CD4-positive, alpha-beta T cell treated with Interleukin-12 subunit alpha and Interleukin-12 subunit beta, for 1 hour (primary cell): ENCODE results near the gene TRPC4AP.
"Not testable (repeated sequence)": the region's sequence is repeated elsewhere in the genome, so short reads cannot be mapped to it uniquely, and the experiment has no call there.

Experiments used
- DNase-seq: peaks from one replicate; pipeline ENCODE4 v3.0.0-alpha.2; 2020

Gene TRPC4AP

DNA sequence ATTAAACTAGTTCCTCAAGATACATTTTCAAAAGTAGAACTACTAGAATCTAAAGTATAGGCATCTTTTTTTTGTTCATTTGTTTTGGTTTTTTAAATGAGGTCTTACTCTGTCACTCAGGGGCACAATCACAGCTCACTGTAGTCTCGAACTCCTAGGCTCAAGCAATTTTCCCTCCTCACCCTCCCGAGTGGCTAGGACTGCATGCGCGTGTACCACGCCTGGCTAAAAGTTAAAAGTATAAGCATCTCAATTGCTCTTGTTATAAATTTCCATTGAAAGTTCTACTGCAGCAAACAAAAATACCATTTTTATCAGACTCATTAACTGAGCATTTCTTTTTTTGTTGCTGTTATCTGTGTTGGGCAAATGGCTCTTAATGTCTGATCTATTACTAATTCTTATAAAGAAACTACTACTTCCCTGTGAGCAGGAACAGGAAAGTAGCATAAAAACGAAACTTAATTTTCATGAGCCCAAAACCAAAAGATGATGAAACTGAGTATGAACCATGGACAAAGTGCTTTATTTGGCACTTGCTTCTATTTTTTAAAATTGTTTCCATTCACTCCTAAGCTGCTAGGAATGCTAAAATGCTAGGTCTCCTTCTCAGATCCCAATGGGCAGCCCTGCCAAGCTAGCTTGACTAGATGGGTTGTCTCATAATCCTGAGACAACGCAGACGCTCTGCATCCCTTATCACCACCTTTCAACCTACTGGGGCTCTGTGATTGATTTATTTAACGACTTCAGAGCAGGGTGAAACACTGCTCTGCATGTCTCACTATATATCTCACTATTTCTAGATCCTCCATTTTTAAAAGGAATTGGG, 36.9 kb downstream of the TRPC4AP start:
- DNase-seq = no peak

DNA sequence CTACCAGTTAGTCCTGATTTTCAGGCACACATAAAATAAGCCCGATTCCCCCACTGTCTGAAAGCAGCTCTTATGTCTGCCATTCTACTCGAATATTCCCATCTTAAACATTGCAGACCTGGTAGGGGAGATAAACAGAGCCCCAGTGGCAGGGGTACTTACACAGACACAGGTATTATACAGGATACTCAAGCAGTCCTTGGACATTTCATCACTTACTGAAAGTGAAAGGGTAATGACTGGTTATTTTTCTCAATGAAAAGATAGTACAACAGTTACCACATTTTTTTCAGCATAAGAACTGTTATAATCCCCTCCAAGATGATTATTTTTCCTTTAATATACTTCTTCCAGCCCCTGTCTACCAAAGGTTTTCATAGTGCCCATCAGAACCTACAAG, 37.8 kb downstream of the TRPC4AP start:
- no peak for DNase-seq

DNA sequence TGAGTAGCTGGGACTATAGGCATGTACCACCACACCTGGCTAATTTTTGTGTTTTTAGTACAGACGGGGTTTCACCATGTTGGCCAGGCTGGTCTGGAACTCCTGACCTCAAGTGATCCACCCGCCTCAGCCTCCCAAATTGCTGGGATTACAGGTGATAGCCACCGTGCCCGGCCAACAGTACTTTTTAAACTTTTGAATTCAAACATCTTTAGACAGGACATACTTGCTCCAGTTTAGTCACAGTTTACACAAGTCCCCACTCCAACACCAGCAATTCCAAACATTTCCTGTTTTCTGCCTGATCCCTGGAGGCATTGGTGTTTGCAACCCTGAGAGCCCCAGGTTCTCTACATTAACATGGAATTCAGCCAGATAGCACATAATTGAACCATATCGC, 40.0 kb downstream of the TRPC4AP start:
- DNase-seq = not testable (repeated sequence)

DNA sequence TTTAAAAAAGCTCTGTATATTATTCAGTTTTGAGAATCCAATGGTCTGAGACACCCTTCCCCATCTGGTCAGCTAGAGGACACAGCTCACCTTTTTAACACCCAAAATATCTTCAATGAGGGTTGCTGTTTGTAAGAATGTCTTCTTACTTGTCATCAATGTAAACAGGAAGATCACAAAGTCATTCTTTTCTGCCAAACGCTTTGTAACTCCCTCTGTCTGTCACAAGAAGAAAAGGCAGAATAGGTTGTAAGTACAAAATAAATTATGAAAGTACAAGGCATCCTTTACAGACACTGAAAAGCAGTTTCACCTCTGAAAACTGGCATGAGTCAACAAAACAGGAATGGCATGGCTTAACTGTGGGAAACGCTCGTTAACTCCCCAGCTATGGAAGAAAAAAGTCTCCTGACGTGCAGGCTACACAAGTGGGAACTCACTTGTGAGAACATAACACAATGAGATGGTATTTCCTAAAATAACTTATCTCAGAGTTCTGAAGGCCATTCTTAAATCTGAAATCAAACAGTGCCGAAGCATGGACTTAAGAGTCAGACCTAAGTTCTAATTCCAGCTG, 42.7 kb downstream of the TRPC4AP start:
- DNase-seq = no peak

GRCh38 chr20:35048739-35049138, 43.9 kb downstream of the TRPC4AP start:
- no peak for DNase-seq

GRCh38 chr20:35042268-35042667, 50.3 kb downstream of the TRPC4AP start:
- DNase-seq = no peak

DNA sequence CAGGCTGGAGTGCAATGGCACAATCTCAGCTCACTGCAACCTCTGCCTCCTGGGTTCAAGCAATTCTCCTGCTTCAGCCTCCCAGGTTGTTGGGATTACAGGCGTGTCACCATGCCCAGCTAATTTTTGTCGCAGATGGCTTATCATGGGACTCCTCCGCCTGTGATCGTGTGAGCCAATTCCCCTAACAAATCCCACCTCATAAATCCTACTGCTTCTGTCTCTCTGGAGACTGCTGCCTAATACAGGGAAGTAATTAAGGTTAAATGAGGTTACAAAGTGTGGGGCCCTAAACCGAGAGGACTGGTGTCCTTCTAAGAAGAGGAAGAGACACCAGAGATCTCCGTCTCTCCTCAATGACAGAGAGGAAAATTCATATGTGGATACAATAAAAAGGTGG, 52.0 kb downstream of the TRPC4AP start:
- DNase-seq = no peak

- no peak for DNase-seq
Observed at GRCh38 chr20:35039846-35040489, 52.6 kb downstream of the TRPC4AP start.

DNA sequence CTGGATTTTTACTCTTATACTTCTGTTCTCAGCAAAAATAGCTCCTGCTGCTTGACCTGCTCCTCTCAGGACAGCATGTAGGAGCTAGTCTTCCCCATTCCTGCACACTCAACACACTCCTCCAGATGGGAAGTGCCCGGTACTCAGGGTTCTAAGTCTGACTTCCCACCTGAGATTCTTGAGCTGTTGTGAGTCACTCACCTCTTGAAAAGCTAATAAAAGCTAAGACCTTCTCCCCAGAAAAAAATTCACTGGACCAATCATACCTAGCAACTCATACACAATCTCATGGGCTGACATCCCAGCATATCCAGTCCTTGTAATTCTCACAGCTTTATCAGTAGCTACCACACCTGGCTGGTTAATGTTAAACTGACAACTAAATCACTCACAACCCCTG, 53.5 kb downstream of the TRPC4AP start:
- DNase-seq = no peak

DNA sequence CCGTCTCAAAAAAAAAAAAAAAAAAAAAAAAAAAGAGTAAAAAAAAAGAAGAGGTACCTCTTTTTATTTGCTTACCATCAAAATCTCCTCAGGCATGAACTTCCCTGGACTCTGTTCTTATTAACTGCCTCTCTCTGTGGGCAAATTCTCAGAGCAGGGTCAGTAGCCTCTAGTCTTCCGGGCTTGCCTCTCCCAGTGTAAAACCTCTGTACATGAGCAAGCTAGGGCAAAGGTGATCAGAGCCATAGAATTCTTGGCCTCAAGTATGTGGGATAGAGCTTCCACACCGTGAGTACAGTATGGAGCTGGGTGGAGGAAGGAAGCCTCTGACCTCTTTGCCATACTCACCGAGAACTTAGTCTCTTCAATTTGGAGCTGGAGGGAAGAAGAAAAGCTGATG, 58.5 kb downstream of the TRPC4AP start:
- DNase-seq = no peak

- DNase-seq = no peak
Observed at GRCh38 chr20:35030136-35030535, 62.5 kb downstream of the TRPC4AP start.

GRCh38 chr20:35027301-35027700, 65.3 kb downstream of the TRPC4AP start:
- DNase-seq = no peak

GRCh38 chr20:35025116-35025515, 67.5 kb downstream of the TRPC4AP start:
- DNase-seq = no peak

DNA sequence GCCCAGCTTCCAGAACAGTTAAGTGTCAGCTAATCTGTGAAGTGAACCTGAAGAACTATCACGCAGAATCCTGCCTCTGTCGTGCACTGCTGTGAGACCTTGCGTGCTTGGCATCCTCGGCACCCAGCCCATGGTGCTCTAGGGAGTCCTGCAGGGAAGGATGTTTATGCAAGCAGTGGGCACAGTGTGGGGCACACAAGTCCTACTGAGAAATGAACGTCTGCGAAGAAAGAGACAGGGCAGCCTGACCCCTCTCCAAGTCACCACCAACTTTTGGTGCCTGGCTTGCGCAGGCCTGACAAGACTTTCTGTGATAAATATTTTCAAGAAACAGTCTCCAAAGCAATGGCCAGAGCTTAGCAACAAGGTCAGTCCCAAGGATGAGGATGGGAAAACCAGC, 69.0 kb downstream of the TRPC4AP start:
- DNase-seq = no peak

- DNase-seq = no peak
Observed at GRCh38 chr20:35021831-35022230, 70.8 kb downstream of the TRPC4AP start.

DNA sequence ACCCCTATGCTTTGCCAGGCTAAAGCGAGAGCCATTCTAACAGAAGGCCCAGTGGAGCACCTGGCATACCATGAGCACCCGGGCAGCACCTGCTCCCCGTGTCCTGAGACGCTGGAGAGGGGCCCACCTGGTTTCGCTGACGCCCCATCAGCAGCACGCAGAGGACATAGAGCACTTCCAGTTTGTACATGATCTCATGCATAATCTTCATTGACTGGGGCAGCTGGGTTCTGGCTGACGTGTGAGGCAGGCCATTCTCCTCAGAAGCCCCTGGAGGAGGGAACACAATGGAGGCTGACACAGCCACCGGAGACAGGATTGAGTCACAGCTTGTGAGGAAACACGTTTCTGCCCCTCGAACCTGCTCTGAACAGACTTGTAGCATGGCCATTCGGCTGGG, 71.5 kb downstream of the TRPC4AP start:
- DNase-seq = no peak

DNA sequence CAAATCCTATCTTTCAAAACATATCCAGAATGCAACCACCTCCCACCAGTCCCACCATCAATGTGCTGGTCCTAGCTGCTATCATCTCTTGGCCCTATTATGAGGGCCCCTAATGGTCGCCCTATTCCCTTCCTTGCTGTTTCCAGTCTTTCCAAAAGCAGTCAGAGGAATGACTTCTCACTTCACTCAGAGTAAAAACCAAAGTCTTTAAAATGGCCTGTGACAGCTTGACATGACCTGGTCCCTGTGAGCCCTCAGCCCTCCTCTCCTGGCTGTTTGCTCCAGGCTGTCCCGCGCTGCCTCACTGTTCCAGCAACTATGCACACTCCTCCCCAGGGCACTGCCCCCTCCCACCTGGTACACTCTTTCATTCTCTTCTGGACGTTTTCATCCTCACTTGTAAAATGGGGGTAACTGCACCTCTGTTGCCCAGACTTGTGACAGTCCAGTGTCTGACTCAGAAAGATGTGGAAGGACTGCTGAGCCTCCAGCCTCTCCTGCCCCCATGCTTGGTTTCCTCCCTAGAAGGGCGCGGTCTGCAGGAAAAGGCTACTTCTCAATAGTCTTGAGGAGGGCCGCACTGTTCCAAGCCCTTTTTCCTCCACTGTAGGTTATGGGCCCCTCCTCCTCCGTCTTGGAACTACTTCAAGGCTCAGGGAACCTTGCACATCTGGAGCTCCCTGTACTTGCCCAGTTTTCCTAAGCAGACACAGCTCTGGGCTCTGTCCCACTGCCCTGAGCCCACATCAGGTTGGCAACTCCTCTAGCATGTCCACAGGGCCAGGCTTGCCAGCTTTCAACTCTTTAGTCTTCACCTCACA, 72.3 kb downstream of the TRPC4AP start:
- no peak for DNase-seq

DNA sequence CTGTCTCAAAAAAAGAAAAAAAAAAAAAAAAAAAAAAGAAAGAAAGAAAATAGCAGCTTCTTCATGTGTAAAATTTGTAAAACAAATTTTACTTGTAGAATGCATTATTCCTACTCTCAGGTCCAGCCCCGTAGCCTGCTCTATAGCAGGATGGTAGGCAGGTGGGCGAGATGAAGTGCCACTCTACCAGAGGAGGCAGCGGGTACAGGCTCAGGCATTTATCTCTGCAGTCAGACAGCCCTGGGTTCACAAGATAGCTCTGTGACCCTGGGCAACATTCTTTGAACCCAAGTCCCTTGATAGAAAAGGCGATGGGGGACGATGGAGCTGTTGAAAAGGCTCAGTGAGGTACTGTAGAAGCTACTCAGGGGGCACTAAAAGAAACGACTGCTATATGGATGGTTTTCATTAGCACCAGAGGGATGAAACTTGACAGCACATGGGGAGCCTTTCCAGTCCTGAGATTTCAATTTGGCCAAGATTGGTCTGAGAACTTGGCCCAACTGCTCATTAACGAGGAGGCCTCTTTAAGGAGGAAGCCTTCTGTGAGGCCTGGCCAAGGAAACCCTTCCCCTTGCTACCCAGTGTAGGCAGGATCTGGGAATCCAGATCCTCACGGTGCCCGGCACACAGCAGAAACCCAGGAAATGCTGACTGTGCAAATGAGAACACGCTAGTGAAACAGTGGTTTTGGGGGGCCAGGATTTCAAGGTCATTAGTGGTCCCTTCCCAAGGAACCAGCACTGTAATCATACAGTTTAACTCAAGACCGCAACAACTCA, 73.8 kb downstream of the TRPC4AP start:
- DNase-seq = no peak

DNA sequence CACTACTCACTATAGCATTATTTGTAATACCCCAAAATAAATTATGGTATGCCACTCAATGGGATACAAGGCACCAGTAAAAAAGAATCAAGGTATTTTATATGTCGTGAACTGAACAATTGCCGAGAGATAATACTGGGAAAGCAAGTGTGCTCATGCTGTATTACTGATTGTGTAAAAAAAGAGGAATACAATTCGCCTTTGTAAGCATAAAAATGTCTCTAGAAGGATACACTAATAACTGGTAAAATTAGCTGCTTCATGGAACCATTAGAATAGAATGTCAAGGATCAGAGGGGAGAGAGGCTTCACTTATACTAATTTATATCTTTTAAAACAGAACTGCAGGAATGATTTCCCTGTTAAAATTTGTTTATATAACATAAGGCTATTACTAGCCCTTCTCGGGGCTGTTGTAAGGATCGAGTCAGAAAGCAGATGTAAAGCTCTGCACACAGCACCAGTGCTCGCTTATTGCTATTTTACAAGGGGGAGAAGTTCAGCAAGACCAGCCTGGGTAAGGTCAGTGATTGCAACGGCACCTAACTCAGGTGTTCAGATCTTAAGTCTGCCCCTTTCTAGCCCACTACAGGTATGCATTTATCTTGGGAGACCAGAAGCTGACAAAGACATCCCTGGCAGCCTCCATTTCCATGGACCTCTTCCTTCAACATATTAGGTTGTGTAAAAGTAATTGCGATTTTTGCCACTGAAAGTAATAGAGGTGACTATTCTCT, 75.3 kb downstream of the TRPC4AP start:
- no peak for DNase-seq

- no peak for DNase-seq
Observed at GRCh38 chr20:35015863-35016193, 76.8 kb downstream of the TRPC4AP start.

- no peak for DNase-seq
Observed at GRCh38 chr20:35014537-35014936, 78.1 kb downstream of the TRPC4AP start.
